ENCODE measurements around the gene CSNK2A3.

Gene CSNK2A3

DNA sequence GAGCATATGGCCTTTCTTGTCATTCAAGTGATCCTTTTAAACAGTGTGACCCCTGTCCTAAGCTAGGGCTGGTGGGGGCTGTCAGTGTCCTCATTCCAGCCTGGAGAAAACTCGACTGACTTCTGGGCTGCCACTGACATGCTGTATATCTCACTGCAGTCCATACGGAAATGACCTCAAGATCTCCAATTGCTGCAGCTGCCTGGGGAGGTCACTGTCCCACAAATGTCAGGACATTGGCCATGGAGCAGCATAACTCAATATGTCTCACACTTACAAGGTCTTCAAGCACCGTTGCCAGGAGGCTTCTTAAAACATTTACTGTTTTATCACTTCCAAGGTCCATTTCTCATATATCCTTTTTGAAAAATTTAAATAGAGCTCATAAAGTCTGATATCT, 27.8 kb upstream of the CSNK2A3 start:
- TF ChIP-seq EZH2 (IDR thresholded peaks at IDR 0.05; ENCODE audit: borderline replicate concordance, low read depth, low read length, severe bottlenecking) = no peak
- TF ChIP-seq, protein P1, sequence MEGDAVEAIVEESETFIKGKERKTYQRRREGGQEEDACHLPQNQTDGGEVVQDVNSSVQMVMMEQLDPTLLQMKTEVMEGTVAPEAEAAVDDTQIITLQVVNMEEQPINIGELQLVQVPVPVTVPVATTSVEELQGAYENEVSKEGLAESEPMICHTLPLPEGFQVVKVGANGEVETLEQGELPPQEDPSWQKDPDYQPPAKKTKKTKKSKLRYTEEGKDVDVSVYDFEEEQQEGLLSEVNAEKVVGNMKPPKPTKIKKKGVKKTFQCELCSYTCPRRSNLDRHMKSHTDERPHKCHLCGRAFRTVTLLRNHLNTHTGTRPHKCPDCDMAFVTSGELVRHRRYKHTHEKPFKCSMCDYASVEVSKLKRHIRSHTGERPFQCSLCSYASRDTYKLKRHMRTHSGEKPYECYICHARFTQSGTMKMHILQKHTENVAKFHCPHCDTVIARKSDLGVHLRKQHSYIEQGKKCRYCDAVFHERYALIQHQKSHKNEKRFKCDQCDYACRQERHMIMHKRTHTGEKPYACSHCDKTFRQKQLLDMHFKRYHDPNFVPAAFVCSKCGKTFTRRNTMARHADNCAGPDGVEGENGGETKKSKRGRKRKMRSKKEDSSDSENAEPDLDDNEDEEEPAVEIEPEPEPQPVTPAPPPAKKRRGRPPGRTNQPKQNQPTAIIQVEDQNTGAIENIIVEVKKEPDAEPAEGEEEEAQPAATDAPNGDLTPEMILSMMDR (IDR thresholded peaks at IDR 0.05; ENCODE audit: borderline replicate concordance, extremely low read depth, low read length, poor library complexity, severe bottlenecking) = no peak

DNA sequence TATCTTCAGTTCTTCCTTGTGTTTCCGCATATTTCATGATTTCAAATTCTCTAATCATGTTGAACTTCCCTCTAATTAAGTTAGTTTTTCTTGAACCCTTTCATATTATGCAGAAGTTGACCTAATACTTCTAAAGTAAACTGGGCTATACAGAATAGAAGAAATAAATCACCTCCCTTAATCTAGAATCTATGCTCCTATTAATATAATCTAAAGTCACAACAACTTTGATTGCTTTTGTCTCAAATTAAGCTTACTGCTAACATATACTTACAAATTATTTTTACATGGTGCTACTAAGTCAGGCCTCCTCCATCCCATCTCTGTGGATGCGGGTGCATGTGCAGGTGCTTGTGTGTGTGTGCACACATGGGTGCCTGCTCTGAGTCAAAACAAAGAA, 27.3 kb upstream of the CSNK2A3 start:
- ATAC-seq (ENCODE audit: insufficient read depth, low read depth) = no peak
- TF ChIP-seq, protein P1 (IDR thresholded peaks at IDR 0.05; ENCODE audit: borderline replicate concordance, extremely low read depth, low read length, poor library complexity, severe bottlenecking) = no peak
- TF ChIP-seq EZH2 (IDR thresholded peaks at IDR 0.05; ENCODE audit: borderline replicate concordance, low read depth, low read length, severe bottlenecking) = no peak

More for the DNA sequence above, 27.8 kb upstream of the CSNK2A3 start:
- Histone ChIP-seq H3K9me3 (ENCODE audit: insufficient read depth, low read length, severe bottlenecking) (no peaks in the 10 kb centered on the region), H3K79me2 (ENCODE audit: insufficient read depth, low read length) (no peaks in the 10 kb centered on the region), H2AFZ (ENCODE audit: low read depth, low read length) (no peak overlapping the region), H3K4me1 (ENCODE audit: insufficient read depth, low read length) (no peaks in the 10 kb centered on the region), H3K36me3 (ENCODE audit: insufficient read depth, low read length) (no peaks in the 10 kb centered on the region), H4K20me1 (ENCODE audit: insufficient read depth, low read length) (no peaks in the 10 kb centered on the region; the same call in 1 of the 2 replicates), H3K4me2 (ENCODE audit: insufficient read depth, low read length) (no peak overlapping the region), H3K9ac (ENCODE audit: low read depth, low read length) (no peak overlapping the region), H3K4me3 (ENCODE audit: low read depth in 1 of 2, low read length in 2 of 2) (no peak overlapping the region), H3K27ac (ENCODE audit: low read length) (no peak overlapping the region), H3K27me3 (ENCODE audit: insufficient read depth, low read length, poor library complexity) (peaks cover 4% of the 10 kb centered on the region)
- DNase-seq (no peak), ATAC-seq (ENCODE audit: insufficient read depth, low read depth) (no peak)

DNA sequence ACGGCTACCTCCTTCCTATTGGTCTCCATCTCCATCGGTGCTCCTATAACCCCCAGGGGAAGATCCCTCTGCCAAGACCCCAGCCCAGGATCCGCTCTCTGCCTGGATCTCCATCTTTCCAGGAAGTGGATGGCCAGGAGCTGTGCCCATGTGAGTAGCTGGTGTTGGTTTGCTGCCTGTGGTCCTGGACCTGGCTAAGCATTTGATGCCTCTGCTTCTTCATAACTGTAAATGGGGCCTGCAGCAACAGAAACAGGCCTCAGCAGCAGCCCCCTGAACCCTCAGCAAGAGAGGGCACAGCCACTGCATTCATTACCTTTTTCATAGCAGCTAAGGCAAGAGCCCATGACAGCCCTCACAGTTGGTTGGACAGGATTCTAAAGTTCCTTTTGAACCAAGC, 26.6 kb upstream of the CSNK2A3 start:
- Histone ChIP-seq H4K20me1 (ENCODE audit: insufficient read depth, low read length) (no peaks in the 10 kb centered on the region; the same call in 1 of the 2 replicates), H3K27me3 (ENCODE audit: insufficient read depth, low read length, poor library complexity) (peaks cover 4% of the 10 kb centered on the region), H3K9me3 (ENCODE audit: insufficient read depth, low read length, severe bottlenecking) (no peaks in the 10 kb centered on the region), H3K4me1 (ENCODE audit: insufficient read depth, low read length) (no peaks in the 10 kb centered on the region), H3K27ac (ENCODE audit: low read length) (no peak overlapping the region), H3K4me3 (ENCODE audit: low read depth in 1 of 2, low read length in 2 of 2) (no peak overlapping the region), H3K36me3 (ENCODE audit: insufficient read depth, low read length) (no peaks in the 10 kb centered on the region), H3K9ac (ENCODE audit: low read depth, low read length) (no peak overlapping the region), H2AFZ (ENCODE audit: low read depth, low read length) (no peak overlapping the region), H3K79me2 (ENCODE audit: insufficient read depth, low read length) (no peaks in the 10 kb centered on the region), H3K4me2 (ENCODE audit: insufficient read depth, low read length) (no peak overlapping the region)
- TF ChIP-seq, protein P1 (IDR thresholded peaks at IDR 0.05; ENCODE audit: borderline replicate concordance, extremely low read depth, low read length, poor library complexity, severe bottlenecking) = no peak
- TF ChIP-seq EZH2 (IDR thresholded peaks at IDR 0.05; ENCODE audit: borderline replicate concordance, low read depth, low read length, severe bottlenecking) = no peak
- no peak for ATAC-seq (ENCODE audit: insufficient read depth, low read depth)
- no peak for DNase-seq

More for the DNA sequence above, 27.3 kb upstream of the CSNK2A3 start:
- Histone ChIP-seq H2AFZ (ENCODE audit: low read depth, low read length) (no peak overlapping the region), H3K27ac (ENCODE audit: low read length) (no peak overlapping the region), H3K27me3 (ENCODE audit: insufficient read depth, low read length, poor library complexity) (peaks cover 4% of the 10 kb centered on the region), H3K79me2 (ENCODE audit: insufficient read depth, low read length) (no peaks in the 10 kb centered on the region), H3K9ac (ENCODE audit: low read depth, low read length) (no peak overlapping the region), H3K4me2 (ENCODE audit: insufficient read depth, low read length) (no peak overlapping the region), H3K4me3 (ENCODE audit: low read depth in 1 of 2, low read length in 2 of 2) (no peak overlapping the region), H3K9me3 (ENCODE audit: insufficient read depth, low read length, severe bottlenecking) (no peaks in the 10 kb centered on the region), H4K20me1 (ENCODE audit: insufficient read depth, low read length) (no peaks in the 10 kb centered on the region; the same call in 1 of the 2 replicates), H3K4me1 (ENCODE audit: insufficient read depth, low read length) (no peaks in the 10 kb centered on the region), H3K36me3 (ENCODE audit: insufficient read depth, low read length) (no peaks in the 10 kb centered on the region)
- no peak for DNase-seq

Data from DND-41 (cell line).